ENCODE results near the gene SEC22A. TPM values are rescaled to one million over a fixed set of nuclear protein-coding genes. Genes with fewer than 3 reads are reported as not detected.
A peak's percentile ranks its signal among the peaks of the same experiment; 100 is the strongest.

The SEC22A gene
- total RNA-seq, 3 donors from 2014 or later (not counting 1 experiment from before 2014, with no cell fraction given) = 16.4 to 21.2 (median 17.0) TPM

- H3K27me3 ChIP-seq (ENCODE audit: control insufficient read depth, insufficient read depth, low read length) = no peaks in the 10 kb centered on the region
- no peaks in the 10 kb centered on the region for H3K9me3 ChIP-seq (ENCODE audit: control insufficient read depth, insufficient read depth, low read length)
- intact Hi-C loops (cut with micrococcal nuclease) = no loop called here
- no peak overlapping the region for H3K4me3 ChIP-seq (ENCODE audit: low read length)
- ATAC-seq (no peak), DNase-seq (no peak)
- H3K9me3 Mint-ChIP-seq = no peaks in the 10 kb centered on the region
- no peak overlapping the region for H3K27ac ChIP-seq (ENCODE audit: low read length)
- no peaks in the 10 kb centered on the region for H3K4me1 Mint-ChIP-seq
- H3K27me3 Mint-ChIP-seq (ENCODE audit: low read depth in 2 of 2) = peaks cover 11% of the 10 kb centered on the region in 2 donors
- H3K36me3 ChIP-seq (ENCODE audit: control insufficient read depth, insufficient read depth, low read length) = no peaks in the 10 kb centered on the region
- H3K4me1 ChIP-seq (ENCODE audit: control insufficient read depth, insufficient read depth, low read length) = no peaks in the 10 kb centered on the region
- TF ChIP-seq CTCF (IDR thresholded peaks at IDR 0.05) = no peak
- no peaks in the 10 kb centered on the region for H3K36me3 Mint-ChIP-seq
- 93% methylated on average over 5 of the region's 5 CpGs for WGBS (ENCODE audit: insufficient coverage)
- H3K27ac Mint-ChIP-seq = no peak overlapping the region
- H3K4me3 Mint-ChIP-seq = no peak overlapping the region
These were observed 8.2 kb upstream of the SEC22A start for GRCh38 chr3:123193448-123194101.

GRCh38 chr3:123194552-123194951 is 7.2 kb upstream of the SEC22A start:
- no peak for DNase-seq
- Mint-ChIP-seq H3K4me3 (no peak overlapping the region), H3K27me3 (ENCODE audit: low read depth in 2 of 2) (peaks cover 11% of the 10 kb centered on the region in 2 donors), H3K9me3 (no peaks in the 10 kb centered on the region), H3K4me1 (no peaks in the 10 kb centered on the region), H3K36me3 (no peaks in the 10 kb centered on the region), H3K27ac (no peak overlapping the region)
- H3K27ac ChIP-seq (ENCODE audit: low read length) = no peak overlapping the region
- no peaks in the 10 kb centered on the region for H3K9me3 ChIP-seq (ENCODE audit: control insufficient read depth, insufficient read depth, low read length)
- H3K36me3 ChIP-seq (ENCODE audit: control insufficient read depth, insufficient read depth, low read length) = no peaks in the 10 kb centered on the region
- TF ChIP-seq CTCF (IDR thresholded peaks at IDR 0.05) = no peak
- no peak for ATAC-seq
- intact Hi-C loops (cut with micrococcal nuclease) = no loop called here
- WGBS (ENCODE audit: insufficient coverage) = 90% methylated on average over 10 of the region's 10 CpGs
- no peaks in the 10 kb centered on the region for H3K4me1 ChIP-seq (ENCODE audit: control insufficient read depth, insufficient read depth, low read length)
- H3K4me3 ChIP-seq (ENCODE audit: low read length) = no peak overlapping the region
- no peaks in the 10 kb centered on the region for H3K27me3 ChIP-seq (ENCODE audit: control insufficient read depth, insufficient read depth, low read length)

- intact Hi-C loops (cut with micrococcal nuclease) = no loop called here
- no peak for ATAC-seq
- Histone ChIP-seq H3K27ac (ENCODE audit: low read length) (no peak overlapping the region), H3K27me3 (ENCODE audit: control insufficient read depth, insufficient read depth, low read length) (no peaks in the 10 kb centered on the region), H3K4me1 (ENCODE audit: control insufficient read depth, insufficient read depth, low read length) (peaks cover 15% of the 10 kb centered on the region), H3K9me3 (ENCODE audit: control insufficient read depth, insufficient read depth, low read length) (no peaks in the 10 kb centered on the region), H3K36me3 (ENCODE audit: control insufficient read depth, insufficient read depth, low read length) (no peaks in the 10 kb centered on the region), H3K4me3 (ENCODE audit: low read length) (no peak overlapping the region)
- Mint-ChIP-seq H3K4me3 (no peak overlapping the region), H3K27ac (no peak overlapping the region), H3K27me3 (ENCODE audit: low read depth in 2 of 2) (peaks cover 0 to 11% of the 10 kb centered on the region in 2 donors), H3K4me1 (peaks cover 16 to 18% of the 10 kb centered on the region in 2 donors), H3K36me3 (no peaks in the 10 kb centered on the region), H3K9me3 (no peaks in the 10 kb centered on the region)
- DNase-seq = no peak
- no peak for TF ChIP-seq CTCF (IDR thresholded peaks at IDR 0.05)
- no CpG with 5 or more reads among the region's 1 CpG for WGBS (ENCODE audit: insufficient coverage)
These were observed 3.4 kb upstream of the SEC22A start for GRCh38 chr3:123198372-123198771.

- Histone ChIP-seq H3K27me3 (ENCODE audit: control insufficient read depth, insufficient read depth, low read length) (no peaks in the 10 kb centered on the region), H3K4me1 (ENCODE audit: control insufficient read depth, insufficient read depth, low read length) (peaks cover 15% of the 10 kb centered on the region), H3K4me3 (ENCODE audit: low read length) (peak overlapping the region; percentile 87), H3K9me3 (ENCODE audit: control insufficient read depth, insufficient read depth, low read length) (no peaks in the 10 kb centered on the region), H3K36me3 (ENCODE audit: control insufficient read depth, insufficient read depth, low read length) (no peaks in the 10 kb centered on the region), H3K27ac (ENCODE audit: low read length) (peak overlapping the region; percentile 95)
- no peaks in the 10 kb centered on the region for H3K9me3 Mint-ChIP-seq
- DNase-seq (no peak), ATAC-seq (no peak)
- H3K36me3 Mint-ChIP-seq = no peaks in the 10 kb centered on the region
- peak overlapping the region; percentile 96 to 98 for H3K27ac Mint-ChIP-seq
- H3K4me1 Mint-ChIP-seq = peaks cover 22 to 26% of the 10 kb centered on the region in 2 donors
- peak overlapping the region; percentile 95 for H3K4me3 Mint-ChIP-seq
- H3K27me3 Mint-ChIP-seq (ENCODE audit: low read depth in 2 of 2) = peaks cover 0 to 3% of the 10 kb centered on the region in 2 donors
- intact Hi-C loops (cut with micrococcal nuclease) = loop anchor here (1.0 to 5.0 kb wide), 4 partner anchors 384 to 639 kb away; partner anchors contain the start of genes DTX3L, HACD2, HSPBAP1 and PARP14
- 6% methylated on average over 6 of the region's 6 CpGs for WGBS (ENCODE audit: insufficient coverage)
- TF ChIP-seq CTCF (IDR thresholded peaks at IDR 0.05) = no peak
These were observed 553 bp upstream of the SEC22A start for GRCh38 chr3:123201223-123201556.
